Neutrophil (primary cell): Measurements from ENCODE around the gene CCKAR.

ENCODE experiments used
- H3K27ac ChIP-seq: fragments of 200-600 bp; sonication (generic); 2 replicates; pipeline ENCODE4 v1.5.1; 2016; ENCODE audit warnings: mild to moderate bottlenecking, moderate library complexity
- H3K27me3 ChIP-seq: fragments of 200-600 bp; sonication (generic); 2 replicates; pipeline ENCODE4 v1.6.0; 2016; ENCODE audit warnings: mild to moderate bottlenecking
- H3K36me3 ChIP-seq: fragments of 200-600 bp; sonication (generic); 2 replicates; pipeline ENCODE4 v1.5.1; 2017
- H3K4me1 ChIP-seq, 2 experiments: fragments of 200-600 bp in 1 of 2; sonication (generic) in 1 of 2; 1 replicate in 1 of 2; 2 replicates in 1 of 2; pipeline versions ENCODE4 v1.5.1 to v1.6.1; 2013 to 2016; ENCODE audit warnings: low read depth in 1 of 2, low read length in 1 of 2, mild to moderate bottlenecking in 1 of 2, moderate library complexity in 1 of 2; ENCODE audit not compliant: control insufficient read depth in 1 of 2, insufficient read depth in 1 of 2
- H3K4me3 ChIP-seq, 2 experiments: fragments of 200-600 bp in 1 of 2; sonication (generic) in 1 of 2; 1 replicate in 1 of 2; 2 replicates in 1 of 2; pipeline ENCODE4 v1.5.1; 2013 to 2016; ENCODE audit warnings: low read depth in 1 of 2, low read length in 1 of 2, mild to moderate bottlenecking in 1 of 2, moderate library complexity in 1 of 2
- H3K9me3 ChIP-seq: fragments of 200-600 bp; sonication (generic); 2 replicates; pipeline ENCODE4 v1.5.1; 2016
- CTCF ChIP-seq: fragments of 200-600 bp; sonication (generic); IDR thresholded peaks from 2 replicates; pipeline ENCODE4 v1.5.1; 2016; ENCODE audit warnings: antibody characterized with exemption

The CCKAR gene

DNA sequence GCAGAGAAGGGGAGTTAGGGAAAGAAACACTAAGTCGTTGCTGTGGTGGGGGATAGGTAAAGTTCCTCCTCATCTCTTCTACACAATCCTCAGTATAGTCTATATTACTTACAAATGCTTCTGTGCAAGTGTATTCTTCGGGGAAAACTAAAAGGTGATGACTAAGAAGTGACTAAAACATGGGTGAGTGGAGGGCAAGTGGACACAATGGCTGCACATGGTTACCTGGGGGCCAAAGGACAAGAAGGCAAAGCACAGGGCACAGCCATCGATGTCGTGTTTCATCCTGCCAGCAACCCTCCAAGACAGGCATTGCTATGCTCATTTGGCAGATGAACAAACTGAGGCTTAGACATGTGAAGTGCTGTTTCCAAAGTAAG is 35.5 kb upstream of the CCKAR start:
- Histone ChIP-seq H3K36me3 (no peaks in the 10 kb centered on the region), H3K9me3 (no peaks in the 10 kb centered on the region), H3K4me1 (no peaks in the 10 kb centered on the region), H3K4me3 (no peak overlapping the region), H3K27me3 (no peaks in the 10 kb centered on the region), H3K27ac (no peak overlapping the region)
- TF ChIP-seq CTCF: no peak

- Histone ChIP-seq H3K4me3 (no peak overlapping the region), H3K4me1 (no peaks in the 10 kb centered on the region), H3K27ac (no peak overlapping the region), H3K27me3 (no peaks in the 10 kb centered on the region), H3K36me3 (no peaks in the 10 kb centered on the region), H3K9me3 (no peaks in the 10 kb centered on the region)
- no peak for TF ChIP-seq CTCF
Measured at GRCh38 chr4:26525136-26525770, 35.0 kb upstream of the CCKAR start.

- H3K36me3 ChIP-seq: no peaks in the 10 kb centered on the region
- no peaks in the 10 kb centered on the region for H3K27me3 ChIP-seq
- no peaks in the 10 kb centered on the region for H3K9me3 ChIP-seq
- H3K4me1 ChIP-seq: no peaks in the 10 kb centered on the region
- no peak overlapping the region for H3K27ac ChIP-seq
- H3K4me3 ChIP-seq: no peak overlapping the region
- no peak for TF ChIP-seq CTCF
Measured at GRCh38 chr4:26524011-26524410, 33.7 kb upstream of the CCKAR start.

DNA sequence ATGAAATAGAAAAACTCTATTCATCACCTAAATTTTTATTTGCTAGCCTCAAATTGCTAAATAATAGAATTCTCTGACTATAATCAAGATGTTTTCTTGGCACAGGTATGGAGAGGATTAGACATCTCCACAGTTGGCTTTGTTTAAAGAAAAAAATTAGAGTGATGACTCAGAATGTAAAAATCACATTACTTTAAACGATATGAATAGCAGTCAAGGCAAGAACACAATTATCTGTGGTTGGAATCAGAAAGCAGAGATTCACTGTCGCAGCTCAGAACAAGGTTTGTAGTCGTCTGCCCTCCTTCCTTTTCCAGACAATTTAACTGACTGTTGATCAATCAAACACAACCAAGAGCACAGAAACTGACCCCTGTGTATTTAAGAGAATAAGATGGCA is 32.2 kb upstream of the CCKAR start:
- H3K36me3 ChIP-seq: no peaks in the 10 kb centered on the region
- no peaks in the 10 kb centered on the region for H3K27me3 ChIP-seq
- no peak overlapping the region for H3K27ac ChIP-seq
- no peaks in the 10 kb centered on the region for H3K9me3 ChIP-seq
- no peaks in the 10 kb centered on the region for H3K4me1 ChIP-seq
- no peak for TF ChIP-seq CTCF
- H3K4me3 ChIP-seq: no peak overlapping the region

DNA sequence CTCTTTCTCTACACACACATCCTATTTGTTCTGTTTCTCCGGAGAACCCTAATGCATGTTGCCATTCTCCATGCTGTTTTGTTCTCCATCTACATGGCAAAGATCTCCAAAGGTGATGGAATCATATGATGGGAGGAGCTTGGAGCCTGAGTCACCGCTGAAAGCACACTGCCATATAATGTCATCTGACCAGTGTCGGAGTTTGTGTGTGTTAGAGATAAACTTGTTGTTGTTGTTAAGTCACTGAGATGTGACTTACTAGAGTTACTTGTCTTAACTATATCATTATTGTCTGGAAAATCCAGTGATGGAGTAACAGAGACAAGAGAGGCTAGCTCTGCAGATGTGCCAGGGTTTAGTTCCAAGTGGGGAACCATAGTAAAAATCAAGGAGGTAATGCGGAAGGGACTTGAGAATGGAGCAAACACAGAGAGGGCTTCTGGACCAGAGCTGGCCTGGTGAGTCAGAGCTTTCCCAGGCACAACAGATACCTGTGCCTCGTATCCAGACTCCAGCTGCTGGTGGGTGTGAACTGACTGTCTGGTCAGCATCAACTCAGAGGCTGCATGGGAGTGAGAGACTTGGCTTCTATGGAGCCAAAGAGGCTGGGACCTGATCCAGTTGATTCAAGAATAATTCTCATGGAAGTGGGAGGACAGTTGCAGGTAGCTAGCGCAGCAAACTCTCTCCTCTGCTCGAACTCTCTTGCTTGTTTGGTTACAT is 30.6 kb upstream of the CCKAR start:
- no peaks in the 10 kb centered on the region for H3K9me3 ChIP-seq
- no peaks in the 10 kb centered on the region for H3K4me1 ChIP-seq
- TF ChIP-seq CTCF: no peak
- H3K4me3 ChIP-seq: no peak overlapping the region
- H3K27me3 ChIP-seq: peaks cover 3% of the 10 kb centered on the region
- H3K36me3 ChIP-seq: no peaks in the 10 kb centered on the region
- no peak overlapping the region for H3K27ac ChIP-seq
